ENCODE data around the gene ADD1. TPM values are rescaled to one million over a fixed set of nuclear protein-coding genes. Genes with fewer than 3 reads are reported as not detected.
"Not testable (repeated sequence)": the region's sequence is repeated elsewhere in the genome, so short reads cannot be mapped to it uniquely, and the experiment has no call there.

The ADD1 gene
- total RNA-seq, 1 experiment from 2014 or later, result 98.4 TPM

DNA sequence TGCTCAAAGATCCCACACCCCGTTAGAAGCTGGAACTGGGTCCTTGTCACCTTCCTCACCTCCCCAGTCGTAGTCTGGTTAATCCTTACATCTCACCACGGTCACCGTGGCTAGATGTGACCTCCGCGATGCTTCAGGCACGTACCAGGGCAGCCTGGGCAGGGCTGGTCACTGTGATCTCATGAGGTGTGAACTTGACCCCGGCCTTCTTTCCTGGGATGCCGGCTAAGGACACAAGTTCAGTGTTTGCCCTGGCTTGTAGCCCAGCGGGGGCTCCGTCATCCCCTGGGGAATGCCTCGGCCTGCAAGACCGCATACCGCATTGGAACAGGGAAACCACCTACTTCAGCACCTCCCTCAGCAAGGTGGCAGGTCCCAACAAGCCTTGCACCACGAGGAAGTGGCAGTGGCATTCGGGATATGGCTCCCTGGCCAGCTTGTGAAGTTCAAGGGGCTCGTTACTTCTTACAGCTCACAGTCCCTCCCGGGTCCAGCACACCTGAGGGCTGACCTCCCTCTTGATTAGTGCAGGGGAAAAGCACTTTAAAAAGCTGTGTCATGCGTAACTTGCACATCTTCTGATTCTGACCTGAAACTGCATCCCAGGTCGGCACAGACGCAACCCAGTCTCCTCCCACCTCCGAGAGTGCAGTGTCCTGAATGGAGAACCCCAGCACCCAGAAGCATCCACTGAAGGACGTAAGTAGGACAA, 93.7 kb downstream of the ADD1 start:
- Histone ChIP-seq H3K4me3 (no peak overlapping the region), H3K36me3 (peaks cover 56% of the 10 kb centered on the region), H3K27me3 (replicated peaks) (no peaks in the 10 kb centered on the region), H3K27ac (no peak overlapping the region), H3K9me3 (replicated peaks) (no peaks in the 10 kb centered on the region), H3K4me1 (replicated peaks) (peaks cover 24% of the 10 kb centered on the region)
- no peak for DNase-seq (ENCODE audit: low read depth in 1 of 2, low spot score in 2 of 2)

DNA sequence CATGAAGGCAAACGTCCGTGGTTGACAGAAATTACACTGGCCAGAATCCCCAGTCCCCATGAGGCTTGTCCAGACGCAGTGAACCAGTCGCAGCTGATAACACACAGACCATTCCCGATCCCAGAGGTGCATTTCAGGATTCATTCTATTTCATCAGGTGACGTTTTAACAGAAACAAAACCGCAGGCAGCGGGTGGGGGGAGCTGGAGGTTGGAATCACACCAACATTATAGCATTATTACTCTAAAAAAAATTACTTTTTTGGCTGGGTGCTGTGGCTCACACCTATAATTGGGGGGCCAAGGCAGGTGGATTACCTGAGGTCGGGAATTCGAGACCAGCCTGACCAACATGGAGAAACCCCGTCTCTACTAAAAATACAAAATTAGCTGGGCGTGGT, 94.3 kb downstream of the ADD1 start:
- Histone ChIP-seq H3K27me3 (replicated peaks) (no peaks in the 10 kb centered on the region), H3K27ac (no peak overlapping the region), H3K4me1 (replicated peaks) (peaks cover 24% of the 10 kb centered on the region), H3K4me3 (no peak overlapping the region), H3K36me3 (peaks cover 58% of the 10 kb centered on the region), H3K9me3 (replicated peaks) (no peaks in the 10 kb centered on the region)
- DNase-seq (ENCODE audit: low read depth in 1 of 2, low spot score in 2 of 2), result no peak

- H3K27me3 ChIP-seq (replicated peaks); DNase-seq (ENCODE audit: low read depth in 1 of 2, low spot score in 2 of 2); H3K9me3 ChIP-seq (replicated peaks); H3K4me3 ChIP-seq; H3K27ac ChIP-seq: not testable (repeated sequence)
- Histone ChIP-seq H3K4me1 (replicated peaks) (peaks cover 24% of the 10 kb centered on the region), H3K36me3 (peaks cover 58% of the 10 kb centered on the region)
Observed at GRCh38 chr4:2938411-2938810, 94.8 kb downstream of the ADD1 start.

DNA sequence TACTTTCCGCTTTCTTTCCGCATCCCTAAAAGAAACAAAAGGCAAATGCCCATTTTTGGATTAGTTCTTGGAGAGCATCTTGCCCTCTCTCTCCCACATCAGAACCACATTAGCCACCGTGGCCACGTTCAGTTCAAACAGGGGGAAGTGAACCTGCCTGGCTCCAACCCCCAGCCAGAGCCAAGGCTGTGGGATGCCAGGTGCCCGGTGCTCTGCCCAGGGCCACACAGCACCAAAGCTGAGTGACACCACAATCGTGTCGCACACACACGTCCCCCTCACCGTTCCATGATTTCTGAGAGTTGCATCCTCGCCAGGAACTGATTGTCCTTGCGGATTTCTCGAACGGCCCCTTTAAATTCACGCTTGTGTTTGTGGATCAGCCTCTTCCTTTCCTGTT, 95.3 kb downstream of the ADD1 start:
- Histone ChIP-seq H3K36me3 (peaks cover 58% of the 10 kb centered on the region), H3K4me3 (no peak overlapping the region), H3K9me3 (replicated peaks) (no peaks in the 10 kb centered on the region), H3K27me3 (replicated peaks) (no peaks in the 10 kb centered on the region), H3K27ac (no peak overlapping the region), H3K4me1 (replicated peaks) (peaks cover 20% of the 10 kb centered on the region)
- no peak for DNase-seq (ENCODE audit: low read depth in 1 of 2, low spot score in 2 of 2)

GRCh38 chr4:2939383-2940243, 96.0 kb downstream of the ADD1 start:
- no peak for DNase-seq (ENCODE audit: low read depth in 1 of 2, low spot score in 2 of 2)
- no peaks in the 10 kb centered on the region for H3K27me3 ChIP-seq (replicated peaks)
- no peaks in the 10 kb centered on the region for H3K9me3 ChIP-seq (replicated peaks)
- H3K36me3 ChIP-seq, result peaks cover 58% of the 10 kb centered on the region
- H3K4me3 ChIP-seq, result no peak overlapping the region
- H3K27ac ChIP-seq, result no peak overlapping the region
- H3K4me1 ChIP-seq (replicated peaks), result peaks cover 20% of the 10 kb centered on the region

DNA sequence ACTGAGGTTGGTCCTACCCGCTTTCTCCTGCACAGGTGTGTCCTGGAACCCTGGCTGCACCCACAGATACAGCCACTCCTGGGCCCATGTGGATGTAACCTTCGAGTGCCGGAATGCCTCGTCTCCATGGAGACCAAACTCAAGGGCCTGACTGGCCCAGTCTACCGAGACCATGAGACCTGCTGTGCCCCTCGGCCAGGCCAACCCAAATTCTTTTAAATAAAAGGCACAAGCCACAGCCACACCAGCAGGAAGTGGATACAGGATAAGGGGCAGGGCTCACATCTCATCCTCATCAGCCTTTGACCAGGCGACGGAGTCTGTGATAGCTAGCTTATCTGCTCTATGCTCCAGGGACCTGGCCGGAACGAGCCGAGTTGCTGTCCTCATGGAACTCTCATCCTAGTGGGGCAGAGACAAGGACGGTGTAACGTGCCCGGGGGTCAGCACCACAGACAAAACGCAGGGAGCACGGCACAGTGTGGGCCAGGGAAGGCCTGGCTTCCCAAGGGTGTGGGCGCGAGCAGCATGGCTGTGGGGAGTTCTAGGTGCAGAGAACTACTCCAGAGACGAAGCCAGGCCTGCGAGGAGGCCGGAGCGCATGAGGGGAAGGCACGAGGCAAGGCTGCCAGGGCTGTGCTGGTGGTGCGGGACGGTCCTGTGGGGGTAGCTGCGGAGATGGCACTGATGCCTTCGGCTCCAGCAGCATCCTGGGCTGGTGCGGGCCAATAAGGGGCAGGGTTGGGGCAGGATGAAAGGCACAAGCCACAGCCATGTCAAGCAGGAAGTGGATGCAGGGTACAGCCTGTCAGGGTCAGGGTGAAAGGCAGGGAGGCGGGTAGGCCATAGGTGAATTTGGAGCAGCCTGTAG, 96.9 kb downstream of the ADD1 start:
- Histone ChIP-seq H3K36me3 (peaks cover 58% of the 10 kb centered on the region), H3K9me3 (replicated peaks) (no peaks in the 10 kb centered on the region), H3K27me3 (replicated peaks) (no peaks in the 10 kb centered on the region), H3K4me3 (no peak overlapping the region), H3K27ac (no peak overlapping the region), H3K4me1 (replicated peaks) (peaks cover 19% of the 10 kb centered on the region)
- DNase-seq (ENCODE audit: low read depth in 1 of 2, low spot score in 2 of 2), result no peak

DNA sequence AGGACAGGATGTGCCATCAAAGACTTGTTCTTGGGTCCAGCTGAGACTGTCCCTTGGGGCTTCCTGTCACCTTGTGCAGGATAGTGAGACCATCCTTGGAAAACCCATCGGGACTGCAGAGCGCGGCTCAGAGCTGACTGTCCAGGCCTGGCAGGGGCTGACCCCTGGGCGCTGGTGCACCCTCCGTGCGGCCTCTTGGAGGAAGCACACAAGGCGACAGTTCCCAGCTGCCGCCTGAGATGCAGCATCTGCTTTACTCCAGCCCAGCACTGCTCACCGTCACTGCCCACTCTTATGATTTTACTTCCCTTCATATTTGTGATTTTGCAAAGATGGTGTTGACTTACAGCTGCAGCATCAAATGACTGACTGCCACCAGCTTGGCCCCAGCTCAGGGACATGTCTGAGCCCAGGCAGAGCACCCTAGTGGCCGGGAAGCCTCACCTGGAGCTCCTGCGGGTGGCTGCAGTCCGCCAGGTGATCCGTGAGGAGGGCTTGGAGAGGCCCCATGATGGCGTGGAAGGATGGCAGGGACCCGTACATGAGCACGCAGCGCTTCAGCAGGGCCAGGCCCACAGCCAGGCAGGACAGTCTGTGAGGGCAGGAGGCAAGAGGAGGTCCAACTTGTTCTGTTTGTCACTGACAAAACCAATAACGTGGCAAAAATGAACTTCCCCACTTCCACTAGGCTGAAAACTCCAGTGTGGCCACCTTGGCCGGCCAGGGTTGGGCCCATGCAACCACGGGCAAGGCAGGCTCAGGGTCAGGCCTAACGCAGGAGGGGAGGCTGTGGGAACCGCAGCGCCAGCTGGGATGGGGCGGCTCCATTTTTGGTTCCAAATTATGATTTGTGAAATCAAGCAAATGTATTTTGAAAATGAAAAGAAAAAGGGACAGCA, 97.7 kb downstream of the ADD1 start:
- no peaks in the 10 kb centered on the region for H3K27me3 ChIP-seq (replicated peaks)
- DNase-seq (ENCODE audit: low read depth in 1 of 2, low spot score in 2 of 2), result no peak
- H3K27ac ChIP-seq, result no peak overlapping the region
- H3K36me3 ChIP-seq, result peaks cover 56% of the 10 kb centered on the region
- H3K9me3 ChIP-seq (replicated peaks), result no peaks in the 10 kb centered on the region
- H3K4me3 ChIP-seq, result no peak overlapping the region
- peaks cover 10% of the 10 kb centered on the region for H3K4me1 ChIP-seq (replicated peaks)

DNA sequence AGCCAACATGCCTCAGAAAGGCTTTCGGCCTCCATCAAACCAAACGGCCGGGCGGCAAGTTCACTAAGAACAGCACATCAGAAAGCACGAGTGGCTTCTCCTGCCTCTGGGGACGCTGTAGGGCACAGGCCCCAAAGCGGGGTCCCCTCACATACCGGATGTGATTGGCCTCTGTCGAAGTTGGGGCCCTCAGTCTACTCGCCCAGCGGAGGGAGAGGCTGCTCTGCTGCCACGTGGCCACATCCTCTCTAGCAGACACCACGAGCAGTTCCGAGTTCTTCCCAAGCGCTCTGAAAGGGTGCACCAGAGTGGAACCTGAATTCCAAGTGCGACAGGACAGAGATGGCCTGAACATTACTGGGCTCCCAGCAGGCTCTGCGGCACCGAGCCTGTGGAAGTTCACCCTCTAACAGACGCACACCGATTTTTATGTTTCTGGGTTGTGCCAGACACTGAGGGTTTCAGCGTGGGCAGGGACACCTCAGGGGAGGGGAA, 98.4 kb downstream of the ADD1 start:
- no peak overlapping the region for H3K27ac ChIP-seq
- no peaks in the 10 kb centered on the region for H3K27me3 ChIP-seq (replicated peaks)
- no peak overlapping the region for H3K4me3 ChIP-seq
- peaks cover 3% of the 10 kb centered on the region; the same call in 1 of the 2 replicates for H3K4me1 ChIP-seq (replicated peaks)
- peaks cover 56% of the 10 kb centered on the region for H3K36me3 ChIP-seq
- no peaks in the 10 kb centered on the region for H3K9me3 ChIP-seq (replicated peaks)
- DNase-seq (ENCODE audit: low read depth in 1 of 2, low spot score in 2 of 2), result no peak

GRCh38 chr4:2942532-2943363, 99.1 kb downstream of the ADD1 start:
- Histone ChIP-seq H3K27me3 (replicated peaks) (no peaks in the 10 kb centered on the region), H3K4me1 (replicated peaks) (no peaks in the 10 kb centered on the region), H3K27ac (no peak overlapping the region), H3K4me3 (no peak overlapping the region), H3K9me3 (replicated peaks) (no peaks in the 10 kb centered on the region), H3K36me3 (peaks cover 58% of the 10 kb centered on the region)
- no peak for DNase-seq (ENCODE audit: low read depth in 1 of 2, low spot score in 2 of 2)

DNA sequence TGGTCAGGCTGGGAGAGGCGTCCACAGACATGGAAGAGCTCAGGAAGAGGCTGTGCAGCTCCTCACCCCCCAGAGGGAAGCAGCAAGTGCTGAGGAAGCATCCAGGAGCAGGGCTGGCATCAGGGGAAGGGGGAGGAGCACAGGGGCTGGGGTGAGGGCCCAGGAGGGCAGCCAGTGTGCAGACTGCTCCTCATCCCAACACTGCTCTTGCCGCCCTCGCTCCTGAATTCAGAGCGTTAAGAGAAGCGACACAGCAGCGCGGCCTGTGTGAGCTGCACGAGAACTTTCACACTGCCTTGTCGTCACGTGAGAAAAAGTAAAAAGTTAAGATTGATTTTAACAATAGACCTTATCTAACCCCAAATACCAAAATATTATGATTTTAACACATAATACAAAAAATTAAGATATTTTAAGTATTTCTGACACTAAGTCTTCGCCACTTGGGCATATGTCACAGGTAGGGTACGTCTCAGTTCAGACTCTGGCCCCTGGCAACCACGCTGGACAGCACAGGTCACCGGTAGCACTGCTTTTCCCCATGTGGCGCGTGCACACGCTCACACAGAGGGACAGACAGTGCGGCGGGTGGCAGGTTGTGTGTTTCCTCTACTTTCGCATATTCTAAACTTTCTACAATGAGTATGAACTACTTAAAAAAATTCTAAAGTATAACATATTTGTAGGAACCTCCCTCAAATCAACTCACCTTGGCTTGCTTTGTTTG, 99.9 kb downstream of the ADD1 start:
- no peak for DNase-seq (ENCODE audit: low read depth in 1 of 2, low spot score in 2 of 2)
- Histone ChIP-seq H3K9me3 (replicated peaks) (no peaks in the 10 kb centered on the region), H3K27ac (no peak overlapping the region), H3K4me3 (no peak overlapping the region), H3K27me3 (replicated peaks) (no peaks in the 10 kb centered on the region), H3K36me3 (peaks cover 61% of the 10 kb centered on the region), H3K4me1 (replicated peaks) (no peaks in the 10 kb centered on the region)

- Histone ChIP-seq H3K9me3 (replicated peaks) (no peaks in the 10 kb centered on the region), H3K36me3 (peaks cover 61% of the 10 kb centered on the region), H3K4me3 (no peak overlapping the region), H3K27ac (no peak overlapping the region), H3K27me3 (replicated peaks) (no peaks in the 10 kb centered on the region), H3K4me1 (replicated peaks) (no peaks in the 10 kb centered on the region)
- DNase-seq (ENCODE audit: low read depth in 1 of 2, low spot score in 2 of 2), result no peak
Observed at GRCh38 chr4:2944091-2944482, 100.4 kb downstream of the ADD1 start.
